ENCODE measurements around the gene GUCY1A2.
"Not testable (repeated sequence)": the region's sequence is repeated elsewhere in the genome, so short reads cannot be mapped to it uniquely, and the experiment has no call there.

GUCY1A2 gene

DNA sequence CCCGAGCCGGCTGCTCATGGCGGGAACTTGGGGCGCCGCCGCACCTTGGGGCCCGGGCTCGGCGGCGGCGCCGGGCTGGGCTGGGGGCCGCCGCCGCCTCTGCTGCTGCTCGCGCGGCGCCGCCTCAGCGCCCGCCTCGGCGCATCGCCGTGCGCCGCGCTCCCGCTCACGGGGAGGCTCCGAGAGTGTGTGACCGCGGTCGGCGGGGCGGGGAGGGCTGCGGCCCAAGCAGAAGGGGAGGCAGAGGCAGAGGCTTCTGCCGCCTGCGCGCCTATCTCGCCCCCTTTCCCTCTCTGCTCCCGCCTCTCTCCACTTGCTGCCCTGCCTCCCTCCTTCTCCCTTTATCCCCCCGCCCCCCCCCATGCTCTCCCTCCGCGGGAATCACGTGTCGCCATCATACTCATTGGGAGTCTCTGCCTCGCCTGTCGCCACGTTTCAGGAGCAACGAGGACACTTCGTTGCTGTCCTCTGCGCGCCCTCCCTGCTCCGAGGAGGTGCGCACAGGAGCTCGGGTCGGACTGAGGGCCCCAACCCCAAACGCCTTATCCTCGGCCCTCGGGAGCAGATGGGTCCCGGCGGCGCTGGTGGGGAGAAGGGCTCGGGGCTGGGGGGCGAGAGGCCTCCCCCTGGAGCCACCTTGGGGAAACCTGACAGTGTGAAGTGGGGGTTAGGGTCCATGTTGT lies at the start of gene GUCY1A2:
GUCY1A2 (minus strand) TSS at position 258 of the 683 bp plus-strand sequence. CDS start 421 bp downstream, outside the sequence.
- peak; percentile 22 to 68 for DNase-seq

GRCh38 chr11:107054391-107054790 lies 36.1 kb upstream of the GUCY1A2 start:
- DNase-seq = no peak

DNA sequence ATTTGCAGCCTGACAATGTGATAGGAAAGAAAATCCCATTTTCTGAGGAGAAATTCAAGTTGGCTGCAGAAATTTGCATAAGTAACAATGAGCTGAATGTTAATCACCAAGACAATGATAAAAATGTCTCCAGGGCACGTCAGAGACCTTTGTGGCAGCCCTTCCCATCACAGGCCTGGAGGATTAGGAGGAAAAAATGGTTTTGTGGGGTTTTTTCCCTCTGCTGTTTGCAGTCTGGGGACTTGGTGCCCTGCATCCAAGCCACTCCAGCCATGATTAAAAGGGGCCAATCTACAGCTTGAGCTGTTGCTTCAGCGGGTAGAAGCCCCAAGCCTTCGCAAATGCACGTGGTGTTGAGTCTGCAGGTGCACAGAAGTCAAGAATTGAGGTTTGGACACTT lies 33.1 kb upstream of the GUCY1A2 start:
- not testable (repeated sequence) for DNase-seq

GRCh38 chr11:107050899-107051298 lies 32.6 kb upstream of the GUCY1A2 start:
- not testable (repeated sequence) for DNase-seq

DNA sequence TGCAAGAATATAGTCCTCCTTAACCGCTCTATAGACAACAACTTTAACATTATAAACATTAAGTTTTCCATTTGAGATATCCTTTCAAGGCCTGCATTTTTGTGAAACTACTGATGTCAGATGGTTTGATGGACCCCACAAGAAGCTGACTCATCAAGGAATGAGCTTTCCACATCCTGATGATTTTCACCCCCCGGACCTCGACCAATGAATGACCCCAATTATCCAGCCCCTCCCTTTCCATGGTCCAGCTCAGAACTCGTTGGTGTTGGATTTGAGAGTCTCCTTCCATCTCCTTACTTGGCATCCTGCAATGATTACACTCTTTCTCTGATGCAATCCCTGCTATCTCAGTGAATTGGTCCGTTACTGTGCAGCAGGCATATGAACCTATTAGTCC lies 31.8 kb upstream of the GUCY1A2 start:
- DNase-seq = no peak

GRCh38 chr11:107044503-107044902 lies 26.2 kb upstream of the GUCY1A2 start:
- DNase-seq = no peak

GRCh38 chr11:107043242-107044006 lies 25.1 kb upstream of the GUCY1A2 start:
- no peak for DNase-seq

- DNase-seq = no peak
Observed at GRCh38 chr11:107042748-107043147, 24.5 kb upstream of the GUCY1A2 start.

DNA sequence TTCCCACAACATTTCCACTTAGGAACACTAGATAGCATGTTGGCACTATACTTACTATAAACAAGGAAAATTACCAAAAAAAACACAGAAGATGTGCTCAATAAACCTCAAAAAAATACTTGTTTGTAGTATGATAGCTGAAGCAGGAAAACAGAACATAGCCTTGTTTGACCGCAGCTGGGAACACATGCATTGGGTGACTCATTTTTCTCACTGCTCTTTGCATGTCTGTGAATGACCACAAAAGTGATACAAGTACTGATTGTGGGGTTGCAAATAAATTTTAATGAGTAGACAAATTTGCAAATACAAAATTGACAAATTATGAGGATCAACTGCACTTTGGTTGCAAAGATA lies 22.8 kb upstream of the GUCY1A2 start:
- no peak for DNase-seq

GRCh38 chr11:107040433-107041087 lies 22.3 kb upstream of the GUCY1A2 start:
- no peak for DNase-seq

GRCh38 chr11:107025673-107026072 lies 7.4 kb upstream of the GUCY1A2 start:
- DNase-seq = no peak

- no peak for DNase-seq
Observed at GRCh38 chr11:107020594-107020993, 2.3 kb upstream of the GUCY1A2 start.

DNA sequence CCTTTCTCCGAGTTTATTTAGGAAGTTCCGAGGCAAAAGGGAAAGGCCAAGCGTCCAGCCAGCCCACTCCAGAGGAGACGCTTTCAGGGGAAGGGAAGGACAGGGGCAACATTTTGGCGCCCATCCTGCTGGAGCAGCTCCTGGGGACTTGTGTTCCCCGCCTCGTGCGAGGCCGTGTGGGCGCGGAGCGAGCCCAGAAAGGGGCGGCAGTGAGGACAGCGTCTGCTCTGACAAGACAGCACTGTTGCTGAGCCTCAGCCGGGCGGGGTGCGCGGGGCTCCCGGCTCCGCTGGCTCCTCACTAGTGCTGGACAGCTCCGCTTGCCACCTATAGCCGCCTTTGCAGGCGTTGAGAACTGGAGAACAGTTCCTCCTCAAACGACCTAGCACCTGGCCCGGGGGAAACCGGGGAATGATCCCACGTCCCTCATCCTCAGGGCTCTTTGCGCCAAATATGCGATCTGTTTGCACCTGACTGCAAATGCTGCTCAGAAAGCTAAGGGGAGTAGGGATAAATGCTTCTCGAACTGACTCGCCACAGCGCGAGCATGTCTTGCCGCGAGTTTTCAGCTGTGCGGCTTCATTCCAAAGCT lies 722 bp upstream of the GUCY1A2 start:
- DNase-seq = peak in 1 of 2 experiments; percentile 35

DNA sequence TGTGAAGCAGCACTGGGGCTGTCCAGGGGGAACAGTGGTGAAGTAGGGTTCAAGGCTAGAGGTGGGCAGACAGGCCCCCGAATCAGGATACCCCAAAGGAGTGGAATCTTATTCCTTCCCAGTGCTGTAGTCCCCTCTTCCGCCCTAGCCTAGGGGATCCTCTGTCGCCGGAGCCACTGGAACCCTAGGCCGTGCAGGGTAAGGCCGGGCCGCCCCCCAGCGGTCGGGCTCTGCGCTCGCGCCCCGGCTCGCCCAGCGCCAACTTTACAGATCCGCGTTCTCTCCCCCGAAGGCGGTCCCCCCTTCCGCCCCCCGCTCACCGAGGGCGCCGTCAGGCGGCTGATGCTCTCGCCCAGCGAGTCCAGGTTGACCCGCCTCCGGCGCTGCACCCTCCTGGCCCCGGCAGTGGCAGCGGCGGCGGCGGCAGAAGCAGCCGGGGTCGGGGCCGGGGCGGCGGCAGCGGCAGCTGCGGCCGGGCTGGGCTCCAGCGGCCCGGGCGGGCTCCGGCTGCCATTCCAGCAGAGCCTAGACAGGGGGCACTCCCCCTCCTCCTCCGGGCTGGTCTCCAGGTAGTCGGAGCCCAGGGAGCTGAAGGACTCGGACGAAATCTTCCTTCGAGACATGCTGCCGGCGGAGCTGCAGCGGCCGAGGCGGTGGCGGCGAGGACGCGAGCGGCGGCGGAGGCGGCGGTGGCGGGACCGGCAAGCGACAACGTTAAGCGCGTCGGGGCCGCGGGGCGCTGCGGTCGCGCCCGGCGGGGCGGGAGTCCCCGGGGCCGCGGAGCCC lies 650 bp downstream of the GUCY1A2 start:
- peak; percentile 22 to 73 for DNase-seq

GRCh38 chr11:107017104-107017432 lies 1.2 kb downstream of the GUCY1A2 start:
- DNase-seq = no peak

GRCh38 chr11:107014871-107015270 lies 3.4 kb downstream of the GUCY1A2 start:
- DNase-seq = no peak

GRCh38 chr11:107011977-107012376 lies 6.3 kb downstream of the GUCY1A2 start:
- DNase-seq = peak in 1 of 2 experiments; percentile 0

GRCh38 chr11:107009190-107009589 lies 9.1 kb downstream of the GUCY1A2 start:
- DNase-seq = no peak

- DNase-seq = no peak
Observed at GRCh38 chr11:107006076-107006833, 12.0 kb downstream of the GUCY1A2 start.

DNA sequence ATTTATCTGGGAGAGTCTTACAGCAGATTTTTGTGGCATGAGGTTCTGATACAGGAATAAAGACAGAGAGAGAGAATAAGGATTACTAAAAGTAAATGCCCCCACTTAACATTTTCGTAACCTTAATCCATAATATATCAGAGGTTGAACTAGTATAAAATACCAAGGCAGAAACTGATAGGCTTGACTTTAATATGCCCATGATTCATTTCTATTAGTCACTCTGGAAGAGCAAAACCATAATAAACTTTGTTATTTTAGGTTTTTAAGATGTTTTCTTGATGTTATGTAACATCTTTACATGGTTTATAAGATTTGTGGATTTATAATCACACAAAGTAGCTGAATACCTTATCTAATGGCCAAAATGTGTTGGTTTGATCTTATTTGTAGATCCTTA lies 19.1 kb downstream of the GUCY1A2 start:
- no peak for DNase-seq

GRCh38 chr11:106998916-106999188 lies 19.4 kb downstream of the GUCY1A2 start:
- DNase-seq = no peak

Measured in SHP77 (cell line).